Progenitor cell of endocrine pancreas (in vitro differentiated cells): ENCODE measurements around the gene MEIKIN. TPM values are rescaled to one million over a fixed set of nuclear protein-coding genes. Genes with fewer than 3 reads are reported as not detected.

ENCODE experiments used
- DNase-seq: peaks from one replicate; pipeline ENCODE4 v3.0.0; 2021; ENCODE audit warnings: low spot score; ENCODE audit not compliant: unreplicated experiment
- H3K27ac Mint-ChIP-seq: 2 replicates; pipeline ENCODE4 v1.8.0; 2021; ENCODE audit warnings: mild to moderate bottlenecking, moderate library complexity, mixed read lengths
- H3K27me3 Mint-ChIP-seq: 2 replicates; pipeline ENCODE4 v1.8.0; 2021; ENCODE audit warnings: mixed read lengths
- H3K36me3 Mint-ChIP-seq: 2 replicates; pipeline ENCODE4 v1.8.0; 2022; ENCODE audit warnings: mixed read lengths; ENCODE audit not compliant: insufficient read depth
- H3K4me1 Mint-ChIP-seq: 2 replicates; pipeline ENCODE4 v1.8.0; 2021; ENCODE audit warnings: low read depth, mixed read lengths
- H3K4me3 Mint-ChIP-seq: 2 replicates; pipeline ENCODE4 v1.8.0; 2021; ENCODE audit warnings: low read depth, mild to moderate bottlenecking, moderate library complexity, mixed read lengths
- H3K9me3 Mint-ChIP-seq: 2 replicates; pipeline ENCODE4 v1.8.0; 2021; ENCODE audit warnings: low read depth, mixed read lengths
- total RNA-seq: library from RNA; stranded (reverse); gene quantifications from 2 replicates; pipeline ENCODE4 v1.2.1, GENCODE V29; 2021
- TF ChIP-seq, protein P1 (sequence below): fragments of 200-600 bp; sonication (generic); IDR thresholded peaks from one replicate; pipeline ENCODE4 v1.5.0; 2021; ENCODE audit warnings: antibody characterized with exemption, mild to moderate bottlenecking; ENCODE audit not compliant: unreplicated experiment

MEIKIN gene
- total RNA-seq, 1 donor from 2014 or later: not detected

DNA sequence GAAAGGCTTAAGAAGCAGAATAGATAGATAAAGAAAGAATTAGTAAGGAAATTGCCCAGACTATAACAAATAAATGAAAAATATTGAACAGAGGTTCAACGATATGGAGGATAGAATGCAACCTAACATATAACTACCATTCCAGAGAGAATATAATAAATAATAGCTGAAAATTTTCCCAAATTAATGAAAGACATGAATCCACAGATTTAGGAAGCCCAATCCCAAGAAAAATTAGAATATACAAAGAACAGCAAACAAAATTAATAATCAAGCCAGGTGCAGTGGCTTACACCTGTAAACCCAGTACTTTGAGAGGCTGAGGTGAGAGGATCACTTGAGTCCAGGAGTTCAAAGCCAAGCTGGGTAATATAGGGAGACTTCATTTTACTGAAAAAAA lies 120.8 kb downstream of the MEIKIN start:
- TF ChIP-seq, protein P1, sequence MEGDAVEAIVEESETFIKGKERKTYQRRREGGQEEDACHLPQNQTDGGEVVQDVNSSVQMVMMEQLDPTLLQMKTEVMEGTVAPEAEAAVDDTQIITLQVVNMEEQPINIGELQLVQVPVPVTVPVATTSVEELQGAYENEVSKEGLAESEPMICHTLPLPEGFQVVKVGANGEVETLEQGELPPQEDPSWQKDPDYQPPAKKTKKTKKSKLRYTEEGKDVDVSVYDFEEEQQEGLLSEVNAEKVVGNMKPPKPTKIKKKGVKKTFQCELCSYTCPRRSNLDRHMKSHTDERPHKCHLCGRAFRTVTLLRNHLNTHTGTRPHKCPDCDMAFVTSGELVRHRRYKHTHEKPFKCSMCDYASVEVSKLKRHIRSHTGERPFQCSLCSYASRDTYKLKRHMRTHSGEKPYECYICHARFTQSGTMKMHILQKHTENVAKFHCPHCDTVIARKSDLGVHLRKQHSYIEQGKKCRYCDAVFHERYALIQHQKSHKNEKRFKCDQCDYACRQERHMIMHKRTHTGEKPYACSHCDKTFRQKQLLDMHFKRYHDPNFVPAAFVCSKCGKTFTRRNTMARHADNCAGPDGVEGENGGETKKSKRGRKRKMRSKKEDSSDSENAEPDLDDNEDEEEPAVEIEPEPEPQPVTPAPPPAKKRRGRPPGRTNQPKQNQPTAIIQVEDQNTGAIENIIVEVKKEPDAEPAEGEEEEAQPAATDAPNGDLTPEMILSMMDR: no peak
- Mint-ChIP-seq H3K27ac (no peak overlapping the region), H3K4me1 (no peaks in the 10 kb centered on the region), H3K27me3 (no peaks in the 10 kb centered on the region), H3K36me3 (no peaks in the 10 kb centered on the region), H3K4me3 (no peak overlapping the region), H3K9me3 (peaks cover 3% of the 10 kb centered on the region)
- DNase-seq: no peak

DNA sequence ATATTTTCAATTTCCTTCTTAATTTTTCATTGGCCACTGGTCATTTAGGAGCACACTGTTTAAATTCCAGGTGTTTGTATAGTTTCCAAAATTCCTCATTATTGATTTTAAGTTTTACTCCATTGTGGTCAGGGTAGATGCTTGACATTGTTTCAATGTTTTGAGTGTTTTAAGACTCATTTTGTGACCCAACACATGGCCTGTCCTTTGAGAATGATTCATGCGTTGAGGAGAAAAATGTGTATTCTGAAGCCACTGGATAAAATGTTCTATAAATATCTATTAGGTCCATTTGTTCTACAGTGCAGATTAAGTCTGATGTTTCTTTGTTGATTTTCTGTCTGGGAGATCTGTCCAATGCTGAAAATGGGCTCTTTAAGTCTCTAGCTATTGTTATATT lies 124.2 kb downstream of the MEIKIN start:
- H3K4me1 Mint-ChIP-seq: no peaks in the 10 kb centered on the region
- no peaks in the 10 kb centered on the region for H3K36me3 Mint-ChIP-seq
- no peaks in the 10 kb centered on the region for H3K27me3 Mint-ChIP-seq
- no peak overlapping the region for H3K4me3 Mint-ChIP-seq
- no peaks in the 10 kb centered on the region for H3K9me3 Mint-ChIP-seq
- no peak for DNase-seq
- TF ChIP-seq, protein P1: no peak
- no peak overlapping the region for H3K27ac Mint-ChIP-seq

DNA sequence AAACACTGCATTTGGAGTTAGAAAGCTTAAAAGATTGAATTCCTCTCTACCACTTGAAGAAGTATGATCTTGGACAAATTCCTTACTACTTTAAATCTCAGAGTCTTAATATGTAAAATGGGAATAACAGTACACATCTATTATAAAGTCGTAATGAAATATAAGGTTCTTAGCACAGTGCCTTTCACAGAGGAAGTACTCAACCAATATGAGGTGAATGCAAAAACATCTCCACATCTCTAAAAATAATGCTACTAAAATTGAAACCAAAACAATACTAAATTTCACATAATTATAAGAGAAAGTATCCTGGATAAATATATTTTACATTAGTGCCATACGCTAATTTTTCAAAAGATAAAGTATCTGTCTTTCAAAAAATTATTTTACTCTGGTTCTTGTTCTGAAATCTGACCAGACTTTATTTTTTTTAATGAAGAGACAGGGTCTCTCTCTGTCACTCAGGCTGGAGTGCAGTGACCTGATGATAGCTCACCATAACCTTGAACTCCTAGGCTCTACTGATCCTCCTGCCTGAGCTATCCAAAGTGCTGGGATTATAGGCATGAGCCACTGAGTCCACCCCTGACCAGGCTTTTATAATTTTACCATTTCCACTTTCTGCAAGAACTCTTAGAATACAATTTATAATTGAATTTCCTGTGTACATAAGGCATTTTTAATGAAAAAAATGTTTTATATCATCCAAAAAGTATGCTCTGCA lies 127.3 kb downstream of the MEIKIN start:
- Mint-ChIP-seq H3K27me3 (no peaks in the 10 kb centered on the region), H3K27ac (no peak overlapping the region), H3K9me3 (no peaks in the 10 kb centered on the region), H3K36me3 (no peaks in the 10 kb centered on the region), H3K4me1 (no peaks in the 10 kb centered on the region), H3K4me3 (no peak overlapping the region)
- no peak for DNase-seq
- TF ChIP-seq, protein P1: no peak

DNA sequence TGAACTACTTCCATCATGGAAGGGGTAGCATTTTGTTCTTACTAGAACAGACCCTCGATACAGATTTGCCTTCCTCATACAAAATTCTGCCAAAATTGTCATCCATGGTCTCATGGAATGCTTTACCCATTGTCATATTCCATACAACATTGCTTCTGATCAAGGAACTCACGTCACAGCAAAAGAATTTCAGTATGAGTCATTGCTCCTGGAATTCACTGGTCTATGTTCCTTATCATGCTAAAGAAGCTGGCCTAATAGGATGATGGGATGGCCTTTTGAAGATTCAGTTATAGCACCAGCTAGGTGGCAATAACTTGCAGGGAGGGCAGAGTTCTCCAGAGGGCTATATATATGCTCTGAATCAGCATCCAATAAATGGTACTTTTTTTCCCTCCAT lies 130.5 kb downstream of the MEIKIN start:
- H3K27ac Mint-ChIP-seq: no peak overlapping the region
- DNase-seq: no peak
- H3K9me3 Mint-ChIP-seq: no peaks in the 10 kb centered on the region
- H3K36me3 Mint-ChIP-seq: no peaks in the 10 kb centered on the region
- no peaks in the 10 kb centered on the region for H3K4me1 Mint-ChIP-seq
- TF ChIP-seq, protein P1: no peak
- no peak overlapping the region for H3K4me3 Mint-ChIP-seq
- no peaks in the 10 kb centered on the region for H3K27me3 Mint-ChIP-seq

DNA sequence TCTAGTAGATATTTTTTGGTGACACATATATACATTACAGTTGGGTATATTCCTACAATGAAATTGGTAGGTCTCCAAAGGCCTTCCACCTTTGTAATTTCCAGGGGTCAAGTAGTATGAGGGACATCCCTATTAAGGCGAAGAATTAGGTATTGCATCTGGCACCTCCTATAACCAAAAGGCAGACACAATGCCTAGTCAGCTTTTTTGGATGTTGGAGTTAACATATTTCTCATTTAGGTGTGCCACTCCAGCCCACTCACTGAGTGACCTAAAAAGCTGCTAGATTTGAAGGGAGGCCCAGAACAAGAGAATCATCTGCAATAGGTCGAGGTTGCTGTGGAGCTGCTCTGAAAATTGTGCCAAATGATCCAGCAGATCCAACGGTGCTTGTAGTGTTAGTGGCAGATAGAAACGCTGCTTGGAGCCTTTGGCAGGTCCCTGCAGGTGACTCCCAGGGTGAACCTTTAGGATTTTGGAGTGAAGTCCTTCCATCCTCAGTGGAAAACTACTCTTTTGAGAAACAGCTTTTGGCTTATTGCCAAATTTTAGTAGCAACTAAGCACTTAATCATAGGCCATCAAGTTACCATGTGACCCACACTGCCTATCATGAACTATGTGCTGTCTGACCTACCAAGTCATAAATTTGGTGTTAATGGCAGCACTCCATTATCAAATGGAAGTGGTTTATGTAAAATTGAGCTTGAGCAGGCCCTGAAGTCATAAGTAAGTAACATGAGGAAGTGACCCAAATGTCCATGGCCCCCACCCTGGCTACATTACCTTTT lies 132.9 kb downstream of the MEIKIN start:
- Mint-ChIP-seq H3K36me3 (no peaks in the 10 kb centered on the region), H3K27ac (no peak overlapping the region), H3K4me3 (no peak overlapping the region), H3K27me3 (peaks cover 3% of the 10 kb centered on the region), H3K9me3 (no peaks in the 10 kb centered on the region), H3K4me1 (no peaks in the 10 kb centered on the region)
- DNase-seq: no peak
- TF ChIP-seq, protein P1: no peak
